ENCODE data around the gene ASPG.

Gene ASPG

DNA sequence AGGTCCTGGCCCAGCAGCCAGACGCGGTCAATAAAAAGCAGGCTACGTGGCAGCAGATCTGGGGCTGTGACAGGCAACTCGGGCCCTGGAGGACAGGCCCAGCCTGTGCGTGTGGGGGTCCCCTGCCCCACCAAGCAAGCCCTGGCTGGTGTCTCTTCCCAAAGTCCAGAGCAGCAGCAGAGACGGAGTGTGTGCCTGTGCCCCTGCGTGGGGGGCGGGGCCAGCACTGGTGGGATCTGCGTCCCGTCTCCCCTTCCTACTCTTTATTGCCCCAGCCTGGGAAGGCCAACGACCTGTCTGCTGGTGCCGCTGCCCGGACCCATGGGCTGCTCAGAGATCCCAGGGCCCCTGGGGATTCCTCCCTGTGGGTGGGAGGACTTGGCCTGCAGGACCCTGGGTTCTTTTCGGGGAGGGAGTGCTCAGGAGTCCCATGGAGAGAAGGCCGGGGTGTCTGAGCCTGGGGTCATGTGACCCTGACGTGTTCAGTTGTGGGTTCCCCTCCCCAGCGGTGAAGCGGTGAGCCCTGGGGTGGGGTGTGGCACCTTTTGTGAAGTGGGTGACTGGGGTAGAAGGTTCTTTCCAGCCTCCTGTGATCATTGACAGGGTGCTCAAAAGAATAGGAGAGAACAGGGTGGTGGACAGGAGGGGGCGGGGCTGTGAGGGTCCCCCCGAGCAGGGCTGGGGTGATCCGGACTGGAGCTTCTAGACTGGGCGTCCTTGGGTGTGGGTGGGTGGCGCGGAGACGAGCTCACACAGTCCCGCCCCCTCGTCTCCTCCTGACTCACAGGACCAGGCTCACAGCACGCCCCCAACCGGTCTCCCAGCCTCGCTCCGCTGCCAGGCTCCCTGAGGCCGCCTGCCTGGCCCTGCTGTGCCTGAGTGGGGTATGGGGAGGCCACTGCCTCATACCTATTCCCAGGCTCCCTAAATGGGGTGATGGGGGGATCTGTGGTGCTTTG, 22.4 kb downstream of the ASPG start:
- TF ChIP-seq ZFX (IDR thresholded peaks at IDR 0.05; ENCODE audit: borderline replicate concordance) = no peak
- TF ChIP-seq, protein P1, sequence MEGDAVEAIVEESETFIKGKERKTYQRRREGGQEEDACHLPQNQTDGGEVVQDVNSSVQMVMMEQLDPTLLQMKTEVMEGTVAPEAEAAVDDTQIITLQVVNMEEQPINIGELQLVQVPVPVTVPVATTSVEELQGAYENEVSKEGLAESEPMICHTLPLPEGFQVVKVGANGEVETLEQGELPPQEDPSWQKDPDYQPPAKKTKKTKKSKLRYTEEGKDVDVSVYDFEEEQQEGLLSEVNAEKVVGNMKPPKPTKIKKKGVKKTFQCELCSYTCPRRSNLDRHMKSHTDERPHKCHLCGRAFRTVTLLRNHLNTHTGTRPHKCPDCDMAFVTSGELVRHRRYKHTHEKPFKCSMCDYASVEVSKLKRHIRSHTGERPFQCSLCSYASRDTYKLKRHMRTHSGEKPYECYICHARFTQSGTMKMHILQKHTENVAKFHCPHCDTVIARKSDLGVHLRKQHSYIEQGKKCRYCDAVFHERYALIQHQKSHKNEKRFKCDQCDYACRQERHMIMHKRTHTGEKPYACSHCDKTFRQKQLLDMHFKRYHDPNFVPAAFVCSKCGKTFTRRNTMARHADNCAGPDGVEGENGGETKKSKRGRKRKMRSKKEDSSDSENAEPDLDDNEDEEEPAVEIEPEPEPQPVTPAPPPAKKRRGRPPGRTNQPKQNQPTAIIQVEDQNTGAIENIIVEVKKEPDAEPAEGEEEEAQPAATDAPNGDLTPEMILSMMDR (IDR thresholded peaks at IDR 0.05) = no peak
- no peak overlapping the region for H3K27ac ChIP-seq

DNA sequence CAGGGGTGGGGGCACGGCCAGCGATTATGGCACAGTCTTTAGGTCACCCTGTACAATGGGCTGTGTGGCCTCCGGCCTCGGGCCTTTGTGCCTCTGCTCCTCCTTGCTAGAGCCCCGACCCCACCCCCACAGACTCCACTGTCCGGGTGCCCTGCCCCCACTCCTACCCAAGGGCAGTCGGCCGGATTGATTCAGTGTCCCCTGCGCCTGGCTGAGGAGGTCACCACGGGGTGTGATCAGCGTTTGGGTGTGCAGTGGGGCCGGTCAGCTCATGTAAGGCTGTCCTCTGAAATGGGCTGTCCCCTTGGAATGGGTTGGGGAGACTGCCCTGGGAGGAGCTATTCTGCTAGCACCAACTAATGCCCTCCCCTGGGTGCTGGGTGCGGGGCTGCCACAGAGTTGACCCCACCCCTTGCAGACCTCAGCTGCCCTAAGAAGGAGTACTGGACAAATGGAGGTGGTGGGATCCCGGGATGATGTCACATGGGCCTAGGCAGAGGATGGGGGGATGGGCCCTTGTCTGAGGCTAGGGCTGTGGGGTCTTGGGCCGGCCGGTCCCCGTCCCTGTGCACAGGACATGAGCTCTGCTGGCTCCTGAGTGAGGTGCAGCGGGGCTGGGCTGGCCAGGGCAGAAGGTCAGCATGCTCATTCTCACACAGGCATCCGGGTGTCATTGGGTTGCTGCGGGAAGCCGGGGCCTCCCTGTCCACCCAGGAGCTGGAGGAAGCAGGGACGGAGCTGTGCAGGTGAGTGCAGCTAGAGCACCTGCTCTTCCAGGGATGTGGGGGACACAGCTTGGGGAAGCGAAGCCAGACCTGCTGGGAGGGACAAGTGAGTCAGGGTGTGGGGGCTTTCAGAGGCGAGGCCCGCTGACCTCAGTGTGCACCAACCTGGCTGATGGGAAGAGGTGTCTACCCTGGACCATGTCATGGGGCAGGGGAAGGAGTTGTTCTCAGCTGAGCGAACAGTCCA, 23.4 kb downstream of the ASPG start:
- TF ChIP-seq, protein P1 (IDR thresholded peaks at IDR 0.05) = no peak
- no peak for TF ChIP-seq ZFX (IDR thresholded peaks at IDR 0.05; ENCODE audit: borderline replicate concordance)
- no peak overlapping the region for H3K27ac ChIP-seq

DNA sequence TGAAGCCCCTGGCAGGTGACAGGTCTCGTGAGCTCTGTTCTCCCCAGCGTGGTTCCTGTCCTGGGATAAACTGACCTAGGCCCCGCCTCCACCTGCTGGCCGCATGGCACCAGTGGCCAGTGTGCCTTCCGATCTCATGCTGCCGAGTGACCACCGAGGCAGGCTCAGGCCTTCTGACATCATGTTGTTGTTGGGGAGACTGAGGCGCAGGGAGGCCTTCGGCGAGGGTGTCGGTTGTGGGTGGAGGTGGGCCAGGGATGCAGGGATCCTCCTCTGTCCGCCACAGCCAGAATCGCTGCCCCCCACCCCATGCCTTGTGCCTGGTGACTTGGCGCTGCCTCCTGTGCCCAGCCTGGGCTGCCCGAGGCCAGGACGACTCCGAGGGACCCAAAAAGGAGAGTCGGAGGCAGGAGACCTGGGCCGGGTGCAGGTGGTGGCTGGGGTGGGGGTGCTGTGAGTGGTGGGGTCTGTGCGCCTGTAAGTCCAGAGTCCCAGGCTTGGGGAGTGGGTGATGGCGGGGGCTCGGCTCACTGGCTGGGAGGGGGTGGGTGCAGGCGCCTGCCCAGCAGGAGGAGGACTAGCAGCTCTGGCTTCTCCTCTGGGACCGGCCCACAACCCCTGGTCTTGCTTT, 24.3 kb downstream of the ASPG start:
- TF ChIP-seq, protein P1 (IDR thresholded peaks at IDR 0.05) = no peak
- TF ChIP-seq ZFX (IDR thresholded peaks at IDR 0.05; ENCODE audit: borderline replicate concordance) = no peak
- no peak overlapping the region for H3K27ac ChIP-seq

DNA sequence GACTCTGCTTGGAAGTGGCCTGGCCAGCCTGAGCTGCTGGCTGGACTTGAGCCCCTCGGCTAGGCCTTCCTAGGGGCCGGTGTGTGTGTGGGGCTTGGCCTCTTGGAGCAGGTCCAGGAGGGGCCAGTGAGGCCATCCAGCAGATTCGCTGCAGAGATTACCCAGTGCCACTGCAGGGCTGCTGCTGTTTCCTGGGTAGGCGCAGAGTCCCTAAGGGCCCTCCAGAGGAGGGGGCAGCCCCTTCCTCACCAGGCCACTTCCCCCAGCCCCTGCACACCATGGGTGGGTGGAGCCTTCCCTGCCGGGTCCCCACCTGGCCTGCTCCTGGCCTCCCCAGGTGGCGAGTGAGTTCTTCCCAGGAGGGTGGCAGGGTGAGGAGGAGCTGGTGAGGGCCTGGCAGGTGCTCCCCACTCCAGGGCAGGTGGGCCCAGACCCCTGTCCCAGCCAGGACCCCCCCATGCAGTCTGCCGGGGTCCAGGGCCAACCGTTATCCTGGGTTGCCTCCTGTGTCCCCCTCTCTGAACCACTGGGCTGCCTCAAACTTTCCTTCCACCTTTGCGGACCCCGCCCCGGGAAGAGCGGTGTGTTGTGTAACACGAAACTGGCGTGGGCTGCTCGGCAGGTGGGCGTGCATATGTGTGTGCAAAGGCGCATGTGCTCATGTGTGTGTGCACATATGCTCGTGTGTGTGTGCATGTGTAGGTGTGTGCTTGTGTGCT, 25.1 kb downstream of the ASPG start:
- H3K27ac ChIP-seq = no peak overlapping the region
- TF ChIP-seq, protein P1 (IDR thresholded peaks at IDR 0.05) = no peak
- TF ChIP-seq ZFX (IDR thresholded peaks at IDR 0.05; ENCODE audit: borderline replicate concordance) = no peak

DNA sequence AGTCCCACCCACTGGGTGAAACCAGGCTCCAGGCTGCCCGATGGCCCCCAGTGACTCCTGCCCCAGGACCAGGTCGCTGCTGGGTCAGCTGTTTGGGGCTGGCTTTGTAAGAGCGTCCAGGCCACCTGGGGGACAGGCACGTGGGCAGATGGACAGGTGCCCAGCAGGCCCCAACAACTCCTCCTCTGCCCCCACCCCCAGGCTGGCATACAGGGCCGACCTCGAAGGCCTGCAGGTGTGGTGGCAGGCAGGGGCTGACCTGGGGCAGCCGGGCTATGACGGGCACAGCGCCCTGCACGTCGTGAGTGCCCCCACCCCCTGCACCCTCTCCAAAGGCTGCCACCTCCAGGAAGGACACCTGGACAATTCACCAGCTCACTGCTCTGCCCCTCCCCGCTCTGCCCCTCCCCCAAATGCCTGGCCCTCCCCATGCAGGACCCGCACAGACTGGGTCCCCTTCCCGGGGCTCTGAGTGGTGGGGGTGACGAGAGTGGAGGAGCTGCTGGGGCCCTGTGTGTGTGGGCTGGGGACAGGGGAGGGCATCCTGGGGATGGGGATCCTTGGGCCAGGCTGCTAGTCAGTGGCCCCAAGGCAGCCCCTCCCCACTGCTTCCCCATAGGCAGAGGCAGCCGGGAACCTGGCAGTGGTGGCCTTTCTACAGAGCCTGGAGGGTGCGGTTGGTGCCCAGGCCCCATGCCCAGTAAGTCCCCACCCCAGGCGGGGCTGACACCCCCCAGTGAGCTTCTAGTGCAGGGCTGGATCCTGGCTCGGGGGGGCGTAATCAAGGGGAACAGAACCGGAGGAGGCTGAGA, 26.0 kb downstream of the ASPG start:
- no peak overlapping the region for H3K27ac ChIP-seq
- no peak for TF ChIP-seq ZFX (IDR thresholded peaks at IDR 0.05; ENCODE audit: borderline replicate concordance)
- TF ChIP-seq, protein P1 (IDR thresholded peaks at IDR 0.05) = no peak

DNA sequence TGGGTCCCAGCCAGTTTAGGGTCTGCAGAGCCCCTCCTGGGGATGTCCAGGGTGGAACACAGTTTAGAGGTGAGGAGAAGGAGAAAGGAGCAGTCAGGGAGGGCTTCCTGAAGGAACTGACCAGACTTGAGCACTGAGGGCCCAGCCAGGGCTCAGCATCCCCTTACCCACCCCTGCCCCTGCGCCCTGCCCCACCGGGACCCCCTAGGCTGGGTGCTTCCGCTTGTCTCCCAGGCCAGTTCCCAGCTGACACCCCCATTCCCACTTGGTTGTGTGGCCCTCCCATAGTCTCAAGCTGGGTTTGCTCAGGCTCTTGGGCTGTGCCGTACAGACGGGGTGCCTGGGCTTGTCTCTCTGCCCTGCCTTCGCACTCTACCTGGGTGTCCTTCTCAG, 26.6 kb downstream of the ASPG start:
- no peak for TF ChIP-seq ZFX (IDR thresholded peaks at IDR 0.05; ENCODE audit: borderline replicate concordance)
- TF ChIP-seq, protein P1 (IDR thresholded peaks at IDR 0.05) = no peak
- H3K27ac ChIP-seq = no peak overlapping the region
